A549 (cell line): ENCODE results near the gene ATG4B. TPM values are rescaled to one million over a fixed set of nuclear protein-coding genes. Genes with fewer than 3 reads are reported as not detected.

ENCODE experiments used
- ATAC-seq, 2 experiments: fragments of 200-7000 bp in 1 of 2; fragments of >200 bp in 1 of 2; cut with Nextera tagmentation in 1 of 2; cut with Tn5 transposase in 1 of 2; 3 replicates each; pipeline versions ENCODE4 v1.8.0 to v1.9.1; 2018 to 2020; ENCODE audit warnings: mild to moderate bottlenecking in 1 of 2, moderate library complexity in 1 of 2
- CTCF ChIA-PET: fragments of 300-600 bp; sonication (Branson Sonifier 250); formaldehyde crosslinking; extraction: SDS; loops from one replicate; lab custom pipeline; 2021; ENCODE audit warnings: antibody characterized with exemption, inconsistent platforms; lab: Yijun Ruan, JAX
- POLR2A ChIA-PET: fragments of 350-600 bp; formaldehyde crosslinking; extraction: SDS; loops from one replicate; lab custom pipeline; 2021; ENCODE audit warnings: antibody characterized with exemption, inconsistent platforms; lab: Yijun Ruan, JAX
- DNase-seq, 2 experiments: peaks; one replicate each; pipeline versions ENCODE4 v3.0.0 to v3.0.0-alpha.2; 2011 to 2016; ENCODE audit warnings: low read depth in 1 of 2, low spot score in 1 of 2
- FAIRE-seq: peaks from 2 replicates; lab custom pipeline; 2011; peaks lifted over from hg19 to GRCh38; lab: Jason Lieb, UNC
- H3K27ac ChIP-seq, 2 experiments: fragments of >200 bp; sonication (Bioruptor Twin); formaldehyde crosslinking; 3 replicates each; pipeline ENCODE4 v1.5.1; 2016 to 2017
- H3K4me1 ChIP-seq: fragments of >200 bp; sonication (Bioruptor Twin); formaldehyde crosslinking; 3 replicates; pipeline ENCODE4 v1.6.1; 2016
- H3K4me2 ChIP-seq: fragments of >200 bp; sonication (Bioruptor Twin); formaldehyde crosslinking; 3 replicates; pipeline ENCODE4 v1.6.1; 2016
- H3K4me3 ChIP-seq: fragments of >200 bp; sonication (Bioruptor Twin); formaldehyde crosslinking; 3 replicates; pipeline ENCODE4 v1.5.1; 2016
- H3K9me3 ChIP-seq: fragments of >200 bp; sonication (Bioruptor Twin); formaldehyde crosslinking; 3 replicates; pipeline ENCODE4 v1.6.1; 2016
- BHLHE40 ChIP-seq: IDR thresholded peaks from 2 replicates; pipeline ENCODE4 v1.6.1; 2012; ENCODE audit warnings: low read depth, low read length, inconsistent platforms
- CBX8 ChIP-seq: fragments of 200-600 bp; sonication (generic); IDR thresholded peaks from 2 replicates; pipeline ENCODE4 v1.6.1; 2016
- EHF ChIP-seq: fragments of 250-450 bp; sonication (Bioruptor Pico); IDR thresholded peaks from 2 replicates; pipeline ENCODE4 v1.5.0; 2020; ENCODE audit warnings: mild to moderate bottlenecking
- EHMT2 ChIP-seq: fragments of 200-600 bp; sonication (generic); IDR thresholded peaks from 2 replicates; pipeline ENCODE4 v1.6.1; 2016; ENCODE audit warnings: antibody characterized with exemption, low read depth, mild to moderate bottlenecking, moderate library complexity
- EP300 ChIP-seq, 2 experiments: fragments of >200 bp; sonication (Bioruptor Twin); formaldehyde crosslinking; IDR thresholded peaks; 2 replicates in 1 of 2; 3 replicates in 1 of 2; pipeline ENCODE4 v1.6.1; 2016 to 2017
- FOSB ChIP-seq: fragments of 250-450 bp; sonication (Bioruptor Pico); IDR thresholded peaks from 2 replicates; pipeline ENCODE4 v1.5.0; 2020; ENCODE audit warnings: mild to moderate bottlenecking, moderate library complexity
- FOXS1 ChIP-seq: fragments of 250-450 bp; sonication (Bioruptor Pico); IDR thresholded peaks from 2 replicates; pipeline ENCODE4 v1.5.0; 2020; ENCODE audit warnings: mild to moderate bottlenecking, moderate library complexity
- GATA3 ChIP-seq: IDR thresholded peaks from 2 replicates; pipeline ENCODE4 v1.6.1; 2012; ENCODE audit warnings: borderline replicate concordance
- HDAC2 ChIP-seq: fragments of 200-600 bp; sonication (generic); IDR thresholded peaks from 2 replicates; pipeline ENCODE4 v1.6.1; 2016
- HES2 ChIP-seq: fragments of >200 bp; sonication (Bioruptor Twin); formaldehyde crosslinking; IDR thresholded peaks from 2 replicates; pipeline ENCODE4 v1.6.1; 2016
- HOXA7 ChIP-seq: fragments of 250-450 bp; sonication (Bioruptor Pico); IDR thresholded peaks from 2 replicates; pipeline ENCODE4 v1.5.0; 2020; ENCODE audit warnings: mild to moderate bottlenecking, moderate library complexity
- HOXB5 ChIP-seq: fragments of 250-450 bp; sonication (Bioruptor Pico); IDR thresholded peaks from 2 replicates; pipeline ENCODE4 v1.5.0; 2020; ENCODE audit warnings: mild to moderate bottlenecking, moderate library complexity
- KDM5A ChIP-seq: fragments of 200-600 bp; sonication (generic); IDR thresholded peaks from 2 replicates; pipeline ENCODE4 v1.6.1; 2016; ENCODE audit warnings: antibody characterized with exemption, mild to moderate bottlenecking
- MAFK ChIP-seq: fragments of 450-650 bp; IDR thresholded peaks from 2 replicates; pipeline ENCODE4 v1.6.1; 2014; ENCODE audit not compliant: partially characterized antibody
- MYC ChIP-seq: IDR thresholded peaks from 2 replicates; pipeline ENCODE4 v1.6.1; 2012; ENCODE audit warnings: mild to moderate bottlenecking, inconsistent platforms, low read length, improper control_type of control experiment, borderline replicate concordance
- NR3C1 ChIP-seq: fragments of >200 bp; sonication (Bioruptor Twin); formaldehyde crosslinking; IDR thresholded peaks from 3 replicates; pipeline ENCODE4 v1.6.1; 2017
- RAD21 ChIP-seq, 2 experiments: fragments of >200 bp in 1 of 2; sonication (Bioruptor Twin) in 1 of 2; formaldehyde crosslinking in 1 of 2; IDR thresholded peaks in 1 of 2; conservative IDR thresholded peaks in 1 of 2; 2 replicates in 1 of 2; 3 replicates in 1 of 2; pipeline ENCODE4 v1.6.1; 2012 to 2018; ENCODE audit warnings: inconsistent platforms in 1 of 2
- RCOR1 ChIP-seq: fragments of 150-350 bp; IDR thresholded peaks from 2 replicates; pipeline ENCODE4 v1.6.1; 2014; ENCODE audit warnings: antibody characterized with exemption, low read length, low read depth
- REST ChIP-seq: fragments of 200-600 bp; sonication (generic); IDR thresholded peaks from 2 replicates; pipeline ENCODE4 v1.6.1; 2016; ENCODE audit warnings: antibody characterized with exemption, mild to moderate bottlenecking, moderate library complexity
- RNF2 ChIP-seq: fragments of 200-600 bp; sonication (generic); IDR thresholded peaks from 2 replicates; pipeline ENCODE4 v1.6.1; 2016; ENCODE audit warnings: low read depth, mild to moderate bottlenecking, antibody characterized with exemption, moderate library complexity, borderline replicate concordance
- TP53 ChIP-seq: fragments of 250-450 bp; sonication (Bioruptor Pico); IDR thresholded peaks from 2 replicates; pipeline ENCODE4 v1.5.0; 2021; ENCODE audit warnings: mild to moderate bottlenecking, moderate library complexity
- ZFP36 ChIP-seq: fragments of 450-650 bp; IDR thresholded peaks from 2 replicates; pipeline ENCODE4 v1.6.1; 2014; ENCODE audit warnings: borderline replicate concordance; ENCODE audit not compliant: partially characterized antibody
- WGBS: methylation state at CpG from one replicate; pipeline ENCODE4 v1.1.6; 2017; ENCODE audit errors: missing lambda C conversion rate; 5-methylcytosine and 5-hydroxymethylcytosine counted together
- polyA plus RNA-seq, 4 experiments: library from polyadenylated mRNA; depleted of rRNA in 3 of 4; stranded (reverse); fragments of >200 nt; fragmentation: RNase III in 1 of 4; extraction: RNeasy Plus Mini Kit Qiagen cat#74134 plus additional on column Dnase treatment in 1 of 4; gene quantifications; 2 replicates in 3 of 4; 3 replicates in 1 of 4; pipeline ENCODE4 v1.2.3, GENCODE V29; 2011 to 2017
- TF ChIP-seq, protein P1 (sequence below): fragments of 450-650 bp; IDR thresholded peaks from 2 replicates; pipeline ENCODE4 v1.6.1; 2014; ENCODE audit warnings: antibody characterized with exemption

Gene ATG4B
- polyA plus RNA-seq, 2 of the 4 experiments (the other 2 are of a cell fraction): 70.3 to 75.2 TPM

DNA sequence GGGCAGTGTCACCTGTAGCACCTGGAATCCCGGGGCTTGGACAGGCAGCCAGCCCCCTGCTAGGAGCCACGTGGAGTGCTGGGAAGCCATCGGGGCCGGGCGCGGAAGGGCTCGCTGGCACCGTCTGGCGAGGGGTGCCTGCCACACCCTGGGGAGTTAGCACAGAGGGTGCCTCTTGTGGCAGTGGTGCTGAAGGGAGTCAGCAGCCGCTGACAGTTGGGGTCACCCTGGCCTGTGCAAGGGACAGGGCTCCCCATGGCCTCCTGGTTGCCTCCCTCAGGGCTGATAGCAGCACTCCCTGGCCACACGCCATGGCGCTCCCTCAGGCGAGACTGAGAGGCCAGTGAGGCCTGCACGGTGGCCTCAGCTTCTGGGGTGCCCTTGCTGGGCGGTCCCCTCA, 83.1 kb downstream of the ATG4B start:
- H3K27ac ChIP-seq: no peak overlapping the region
- H3K4me1 ChIP-seq: no peaks in the 10 kb centered on the region
- no peak overlapping the region for H3K4me3 ChIP-seq
- peaks cover 14% of the 10 kb centered on the region for H3K9me3 ChIP-seq
- WGBS: 100% methylated on average over 1 of the region's 15 CpGs
- no peak for DNase-seq
- TF ChIP-seq TP53 (CRISPR knock-in tag): no peak
- TF ChIP-seq HOXA7: no peak
- no peak for TF ChIP-seq GATA3
- no peak for TF ChIP-seq RCOR1
- TF ChIP-seq NR3C1: no peak
- TF ChIP-seq HOXB5 (CRISPR knock-in tag): no peak
- no peak for TF ChIP-seq EP300 (IDR thresholded peaks at IDR 0.05)
- no peak for TF ChIP-seq FOSB (CRISPR knock-in tag)
- no peak for TF ChIP-seq HES2
- no peak for TF ChIP-seq KDM5A
- TF ChIP-seq, protein P1, sequence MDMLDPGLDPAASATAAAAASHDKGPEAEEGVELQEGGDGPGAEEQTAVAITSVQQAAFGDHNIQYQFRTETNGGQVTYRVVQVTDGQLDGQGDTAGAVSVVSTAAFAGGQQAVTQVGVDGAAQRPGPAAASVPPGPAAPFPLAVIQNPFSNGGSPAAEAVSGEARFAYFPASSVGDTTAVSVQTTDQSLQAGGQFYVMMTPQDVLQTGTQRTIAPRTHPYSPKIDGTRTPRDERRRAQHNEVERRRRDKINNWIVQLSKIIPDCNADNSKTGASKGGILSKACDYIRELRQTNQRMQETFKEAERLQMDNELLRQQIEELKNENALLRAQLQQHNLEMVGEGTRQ: no peak
- TF ChIP-seq RAD21 (conservative IDR thresholded peaks at IDR 0.05 in 1 of 2, IDR thresholded peaks at IDR 0.05 in 1 of 2): no peak
- TF ChIP-seq REST: no peak
- TF ChIP-seq ZFP36: no peak
- TF ChIP-seq BHLHE40: no peak
- no peak for TF ChIP-seq MAFK
- no peak for TF ChIP-seq CBX8
- TF ChIP-seq HDAC2: no peak
- TF ChIP-seq EHMT2: no peak
- TF ChIP-seq FOXS1 (CRISPR knock-in tag): no peak
- TF ChIP-seq, all 56 proteins: peak for 0
- ChIA-PET POLR2A (no interaction called here), CTCF (no interaction called here)
- H3K4me2 ChIP-seq: no peak overlapping the region
- ATAC-seq: no peak
- FAIRE-seq: no peak

GRCh38 chr2:241721852-241722251, 84.4 kb downstream of the ATG4B start:
- no peak overlapping the region for H3K4me2 ChIP-seq
- no peak overlapping the region for H3K27ac ChIP-seq
- FAIRE-seq (no peak), ATAC-seq (no peak), DNase-seq (no peak)
- ChIA-PET CTCF (interaction anchor here (1.2 to 1.4 kb wide), 2 partner anchors 8 to 10 kb away, joined by 3 to 7 read pairs; no protein-coding TSS in a partner anchor), POLR2A (no interaction called here)
- no peaks in the 10 kb centered on the region for H3K4me1 ChIP-seq
- WGBS: 84% methylated on average over 12 of the region's 12 CpGs
- H3K4me3 ChIP-seq: no peak overlapping the region
- TF ChIP-seq TP53 (CRISPR knock-in tag) (no peak), KDM5A (no peak), EP300 (IDR thresholded peaks at IDR 0.05) (no peak), RNF2 (no peak), BHLHE40 (no peak), EHF (CRISPR knock-in tag) (no peak), MYC (no peak)
- H3K9me3 ChIP-seq: peaks cover 14% of the 10 kb centered on the region
